Measurements from ENCODE around the gene TRO. TPM values are rescaled to one million over a fixed set of nuclear protein-coding genes. Genes with fewer than 3 reads are reported as not detected.

Gene TRO
- total and polyA plus RNA-seq, 10 of the 15 experiments (the other 5 are each of a cell fraction or from before 2014, with no cell fraction given) = 0.02 to 1.0 (median 0.35) TPM; not detected in 7

DNA sequence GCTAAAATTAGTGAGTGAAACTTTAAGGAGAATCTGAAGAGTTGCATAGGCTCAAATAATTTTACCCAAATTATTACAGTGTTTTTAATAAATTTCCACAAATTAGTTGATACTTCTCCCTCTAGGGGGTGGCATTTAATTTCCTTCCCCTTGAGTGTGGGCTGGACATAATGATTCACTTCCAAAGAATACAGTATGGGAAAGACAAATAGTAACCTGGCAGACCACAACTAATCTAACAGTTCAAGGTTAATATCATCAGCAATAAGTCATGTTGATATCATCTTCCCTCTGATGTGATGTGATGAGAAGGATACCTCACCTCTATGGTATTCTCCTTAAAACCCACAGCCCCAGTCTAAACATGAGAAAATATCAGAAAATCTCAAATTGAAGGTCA lies 57.8 kb downstream of the TRO start (continued):
- TF ChIP-seq SMARCA5 (IDR thresholded peaks at IDR 0.05) = no peak
- no peak for TF ChIP-seq ASH2L (IDR thresholded peaks at IDR 0.05; ENCODE audit: borderline replicate concordance, low read depth)
- no peak for TF ChIP-seq NR2F1 (conservative IDR thresholded peaks at IDR 0.05)
- TF ChIP-seq CREM (IDR thresholded peaks at IDR 0.05; ENCODE audit: low read depth) = no peak
- TF ChIP-seq SREBF1 (IDR thresholded peaks at IDR 0.05; ENCODE audit: low read length) = no peak
- TF ChIP-seq BCL11A (IDR thresholded peaks at IDR 0.05; ENCODE audit: low read depth, low read length) = no peak
- no peak for TF ChIP-seq FOS (IDR thresholded peaks at IDR 0.05; ENCODE audit: borderline replicate concordance, extremely low read depth, insufficient read length)

- H3K27ac ChIP-seq (ENCODE audit: control insufficient read depth, insufficient read depth) = no peak overlapping the region
Observed at GRCh38 chrX:54979432-54979831, 58.8 kb downstream of the TRO start.

More at GRCh38 chrX:54979432-54979831, 58.8 kb downstream of the TRO start:
- intact Hi-C loops (cut with micrococcal nuclease; ENCODE audit: unreplicated experiment) (no loop called here), in situ Hi-C loops (cut with MboI) (no loop called here)
- ChIA-PET CTCF (no interaction called here), POLR2A (no interaction called here), SMC1A (ENCODE audit: uncharacterized antibody, unreplicated experiment) (interaction anchor here (1.0 kb wide), 1 partner anchor 75 kb away, joined by 5 read pairs; no protein-coding TSS in a partner anchor), RAD21 (ENCODE audit: unreplicated experiment) (no interaction called here)
- no peaks in the 10 kb centered on the region for H3K79me2 ChIP-seq (ENCODE audit: control insufficient read depth, insufficient read depth, low read length)
- DNase-seq (ENCODE audit: low read depth, low spot score) = no peak
- no peak overlapping the region for H3K4me3 ChIP-seq
- no peak for ATAC-seq
- FAIRE-seq = no peak
- no peak overlapping the region for H2AFZ ChIP-seq (ENCODE audit: control insufficient read depth, low read depth, low read length)
- BruUV-seq (replicated peaks) = no TSS peak
- no peaks in the 10 kb centered on the region; the same call in 2 of the 3 replicates for H3K9me3 ChIP-seq (replicated peaks; ENCODE audit: control insufficient read depth, insufficient read depth, low read length)
- H3K36me3 ChIP-seq (ENCODE audit: control insufficient read depth in 2 of 2, insufficient read depth in 2 of 2, low read length in 1 of 2) = no peaks in the 10 kb centered on the region
- TF ChIP-seq CBFB (IDR thresholded peaks at IDR 0.05; ENCODE audit: low read depth) (no peak), CHD4 (IDR thresholded peaks at IDR 0.05) (no peak), ESRRA (IDR thresholded peaks at IDR 0.05; ENCODE audit: low read length) (no peak), SKIL (IDR thresholded peaks at IDR 0.05; ENCODE audit: low read depth, poor library complexity, severe bottlenecking) (no peak), HDAC6 (IDR thresholded peaks at IDR 0.05; ENCODE audit: unreplicated experiment) (no peak)
- H3K4me2 ChIP-seq (ENCODE audit: control insufficient read depth, insufficient read depth) = no peak overlapping the region
- H3K27me3 ChIP-seq (replicated peaks in 1 of 2; ENCODE audit: control insufficient read depth in 2 of 2, insufficient read depth in 2 of 2, low read length in 1 of 2) = no peaks in the 10 kb centered on the region
- no peak overlapping the region for H3K9ac ChIP-seq (ENCODE audit: control insufficient read depth, insufficient read depth, low read length)
- H4K20me1 ChIP-seq (ENCODE audit: control insufficient read depth, insufficient read depth) = no peaks in the 10 kb centered on the region
- H3K4me1 ChIP-seq (ENCODE audit: control insufficient read depth, insufficient read depth, low read length) = no peaks in the 10 kb centered on the region
